Left ventricle myocardium inferior (tissue), 1 donor: Measurements from ENCODE around the gene DOK7. TPM values are rescaled to one million over a fixed set of nuclear protein-coding genes. Genes with fewer than 3 reads are reported as not detected.

ENCODE experiments used
- DNase-seq: peaks from one replicate; pipeline ENCODE4 v3.0.0-alpha.2; 2020
- H3K27ac ChIP-seq: fragments of 200-600 bp; replicated peaks from 2 replicates; pipeline ENCODE4 v1.8.0; 2021
- H3K27me3 ChIP-seq: fragments of 200-600 bp; 2 replicates; pipeline ENCODE4 v1.8.0; 2021; ENCODE audit warnings: low read depth
- H3K36me3 ChIP-seq: fragments of 200-600 bp; 2 replicates; pipeline ENCODE4 v1.8.0; 2021
- H3K4me1 ChIP-seq: fragments of 200-600 bp; 2 replicates; pipeline ENCODE4 v1.8.0; 2021
- H3K4me3 ChIP-seq: fragments of 200-600 bp; 2 replicates; pipeline ENCODE4 v1.8.0; 2021; ENCODE audit warnings: mild to moderate bottlenecking, moderate library complexity
- H3K9me3 ChIP-seq: fragments of 200-600 bp; replicated peaks from 2 replicates; pipeline ENCODE4 v1.8.0; 2021
- CTCF ChIP-seq: fragments of 200-600 bp; IDR thresholded peaks from 2 replicates; pipeline ENCODE4 v1.8.0; 2021; ENCODE audit warnings: antibody characterized with exemption, mild to moderate bottlenecking, borderline replicate concordance
- intact Hi-C: fragments of 100-400 bp; cut with micrococcal nuclease; formaldehyde crosslinking; loops from one replicate; pipeline ENCODE4 v1.11.0; 2022
- total RNA-seq: library from RNA; stranded (reverse); fragmentation: NEBNext Ultra II Directional; extraction: Animal tissue kit (Norgen Biotek cat#: 25700); gene quantifications from one replicate; pipeline ENCODE4 v1.2.1, GENCODE V29; 2021
- donor health status: DM: no; HTN: yes; CAD: no; lungs with severe emphysema.

The DOK7 gene
- total RNA-seq, 1 donor from 2014 or later = 46.7 TPM

- no peak for TF ChIP-seq CTCF
- H3K27ac ChIP-seq = no peak overlapping the region
- H3K9me3 ChIP-seq = no peaks in the 10 kb centered on the region
- intact Hi-C loops = no loop called here
- DNase-seq = no peak
- H3K36me3 ChIP-seq = peaks cover 52% of the 10 kb centered on the region
- peaks cover 40% of the 10 kb centered on the region for H3K4me1 ChIP-seq
- H3K4me3 ChIP-seq = no peak overlapping the region
- H3K27me3 ChIP-seq = no peaks in the 10 kb centered on the region
These were observed 63.4 kb downstream of the DOK7 start for GRCh38 chr4:3526456-3526855.

GRCh38 chr4:3527101-3527913, 64.2 kb downstream of the DOK7 start:
- H3K27me3 ChIP-seq = no peaks in the 10 kb centered on the region
- H3K27ac ChIP-seq = no peak overlapping the region
- intact Hi-C loops = no loop called here
- peaks cover 44% of the 10 kb centered on the region for H3K36me3 ChIP-seq
- no peak overlapping the region for H3K4me3 ChIP-seq
- TF ChIP-seq CTCF = no peak
- H3K9me3 ChIP-seq = no peaks in the 10 kb centered on the region
- DNase-seq = no peak
- peaks cover 47% of the 10 kb centered on the region for H3K4me1 ChIP-seq

- TF ChIP-seq CTCF = no peak
- intact Hi-C loops = no loop called here
- peaks cover 54% of the 10 kb centered on the region for H3K4me1 ChIP-seq
These were observed 65.1 kb downstream of the DOK7 start for GRCh38 chr4:3527914-3528876.

GRCh38 chr4:3529363-3529762, 66.3 kb downstream of the DOK7 start:
- intact Hi-C loops = no loop called here
- H3K9me3 ChIP-seq = no peaks in the 10 kb centered on the region
- peak; percentile 53 for DNase-seq
- H3K4me1 ChIP-seq = peaks cover 54% of the 10 kb centered on the region
- H3K36me3 ChIP-seq = peaks cover 25% of the 10 kb centered on the region
- TF ChIP-seq CTCF = no peak
- no peak overlapping the region for H3K27ac ChIP-seq
- H3K4me3 ChIP-seq = no peak overlapping the region
- no peaks in the 10 kb centered on the region for H3K27me3 ChIP-seq

More at GRCh38 chr4:3527914-3528876, 65.1 kb downstream of the DOK7 start:
- Histone ChIP-seq H3K9me3 (no peaks in the 10 kb centered on the region), H3K27me3 (no peaks in the 10 kb centered on the region), H3K4me3 (no peak overlapping the region), H3K27ac (no peak overlapping the region), H3K36me3 (peaks cover 37% of the 10 kb centered on the region)
- DNase-seq = no peak

- Histone ChIP-seq H3K9me3 (no peaks in the 10 kb centered on the region), H3K4me1 (peaks cover 54% of the 10 kb centered on the region), H3K27me3 (no peaks in the 10 kb centered on the region), H3K27ac (no peak overlapping the region), H3K36me3 (peaks cover 18% of the 10 kb centered on the region), H3K4me3 (peak overlapping the region; percentile 97)
- TF ChIP-seq CTCF = no peak
- intact Hi-C loops = no loop called here
- DNase-seq = no peak
These were observed 66.9 kb downstream of the DOK7 start for GRCh38 chr4:3530051-3530450.
